Choroid plexus epithelial cell (primary cell): ENCODE measurements around the gene PBX1.

ENCODE experiments used
- DNase-seq: peaks from one replicate; pipeline ENCODE4 v3.0.0-alpha.2; 2010; ENCODE audit warnings: low read depth
- H3K4me3 ChIP-seq: 2 replicates; pipeline ENCODE4 v1.5.1; 2011; ENCODE audit warnings: low read depth, mild to moderate bottlenecking, control low read depth, low read length, moderate library complexity
- CTCF ChIP-seq: conservative IDR thresholded peaks from 2 replicates; pipeline ENCODE4 v1.5.1; 2011; ENCODE audit warnings: low read depth, mild to moderate bottlenecking, control low read depth, inconsistent platforms, low read length, moderate library complexity

PBX1 gene

GRCh38 chr1:164875518-164875917, 316.5 kb downstream of the PBX1 start:
- no peak for TF ChIP-seq CTCF
- DNase-seq = no peak
- no peak overlapping the region for H3K4me3 ChIP-seq

GRCh38 chr1:164876398-164877116, 317.6 kb downstream of the PBX1 start:
- no peak overlapping the region for H3K4me3 ChIP-seq

GRCh38 chr1:164880199-164880598, 321.2 kb downstream of the PBX1 start:
- TF ChIP-seq CTCF = no peak
- DNase-seq = no peak
- H3K4me3 ChIP-seq = no peak overlapping the region

More at GRCh38 chr1:164876398-164877116, 317.6 kb downstream of the PBX1 start:
- no peak for TF ChIP-seq CTCF
- no peak for DNase-seq

GRCh38 chr1:164880644-164881043, 321.7 kb downstream of the PBX1 start:
- TF ChIP-seq CTCF = no peak
- DNase-seq = no peak
- no peak overlapping the region for H3K4me3 ChIP-seq

- H3K4me3 ChIP-seq = no peak overlapping the region
- TF ChIP-seq CTCF = no peak
- no peak for DNase-seq
These were observed 326.3 kb downstream of the PBX1 start for GRCh38 chr1:164885311-164885710.

GRCh38 chr1:164886101-164886500, 327.1 kb downstream of the PBX1 start:
- H3K4me3 ChIP-seq = no peak overlapping the region
- no peak for DNase-seq
- no peak for TF ChIP-seq CTCF

GRCh38 chr1:164891615-164892014, 332.6 kb downstream of the PBX1 start:
- TF ChIP-seq CTCF = no peak
- DNase-seq = no peak
- H3K4me3 ChIP-seq = no peak overlapping the region
